SK-N-MC (cell line): ENCODE results near the gene CACNA1B.

ENCODE experiments used
- DNase-seq: peaks from one replicate; pipeline ENCODE4 v3.0.0-alpha.2; 2011; ENCODE audit warnings: low read depth, low spot score
- H3K27ac ChIP-seq: fragments of 200-600 bp; sonication (generic); 2 replicates; pipeline ENCODE4 v1.5.1; 2016; ENCODE audit warnings: mixed run types
- H3K36me3 ChIP-seq: fragments of 200-600 bp; sonication (generic); 2 replicates; pipeline ENCODE4 v1.6.1; 2017; ENCODE audit warnings: antibody characterized with exemption, low read length, mixed read lengths; ENCODE audit not compliant: insufficient read depth
- H3K4me3 ChIP-seq: fragments of 200-600 bp; sonication (generic); 2 replicates; pipeline ENCODE4 v1.5.1; 2016
- H3K9ac ChIP-seq: fragments of 200-600 bp; sonication (generic); 2 replicates; pipeline ENCODE4 v1.8.0; 2017; ENCODE audit warnings: mixed run types, mixed read lengths; ENCODE audit not compliant: insufficient read length
- H3K9me3 ChIP-seq: fragments of 200-600 bp; sonication (generic); 2 replicates; pipeline ENCODE4 v1.6.1; 2017; ENCODE audit warnings: low read depth, mild to moderate bottlenecking, antibody characterized with exemption, low read length, moderate library complexity, mixed read lengths
- EZH2 ChIP-seq: fragments of 200-600 bp; sonication (generic); IDR thresholded peaks from one replicate; pipeline ENCODE4 v1.6.1; 2017; ENCODE audit warnings: antibody characterized with exemption
- FOXP2 ChIP-seq: optimal IDR thresholded peaks from 2 replicates; pipeline ENCODE3; 2011; ENCODE audit warnings: mild to moderate bottlenecking, moderate library complexity; ENCODE audit not compliant: insufficient read depth; ENCODE audit errors: extremely low read length, control extremely low read depth
- POLR2AphosphoS5 ChIP-seq: IDR thresholded peaks from 2 replicates; pipeline ENCODE4 v1.6.1; 2012; ENCODE audit warnings: mild to moderate bottlenecking, low read depth, low read length, borderline replicate concordance

The CACNA1B gene

DNA sequence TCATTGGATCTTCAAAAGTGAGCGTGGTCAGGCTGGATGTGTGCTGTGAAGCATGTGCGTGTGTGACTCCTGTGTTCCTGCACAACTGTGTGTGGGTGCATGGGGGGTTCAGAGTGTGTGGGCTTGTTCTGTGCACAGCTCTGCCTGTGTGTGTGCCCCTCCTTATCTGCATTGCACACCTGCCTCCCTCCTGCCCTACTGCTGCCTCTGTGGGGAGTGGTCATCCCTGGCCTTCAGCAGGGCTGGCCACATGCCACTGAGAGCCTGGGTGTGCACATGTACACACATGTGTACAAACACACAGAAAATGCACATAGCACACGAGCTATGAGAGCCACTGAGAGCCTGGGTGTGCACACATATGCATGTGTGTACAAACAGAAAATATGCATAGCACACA is 92.1 kb downstream of the CACNA1B start:
- Histone ChIP-seq H3K9ac (no peak overlapping the region), H3K4me3 (no peak overlapping the region), H3K36me3 (no peaks in the 10 kb centered on the region), H3K27ac (no peak overlapping the region), H3K9me3 (no peaks in the 10 kb centered on the region)
- DNase-seq: no peak
- TF ChIP-seq POLR2AphosphoS5 (no peak), FOXP2 (no peak), EZH2 (no peak)

DNA sequence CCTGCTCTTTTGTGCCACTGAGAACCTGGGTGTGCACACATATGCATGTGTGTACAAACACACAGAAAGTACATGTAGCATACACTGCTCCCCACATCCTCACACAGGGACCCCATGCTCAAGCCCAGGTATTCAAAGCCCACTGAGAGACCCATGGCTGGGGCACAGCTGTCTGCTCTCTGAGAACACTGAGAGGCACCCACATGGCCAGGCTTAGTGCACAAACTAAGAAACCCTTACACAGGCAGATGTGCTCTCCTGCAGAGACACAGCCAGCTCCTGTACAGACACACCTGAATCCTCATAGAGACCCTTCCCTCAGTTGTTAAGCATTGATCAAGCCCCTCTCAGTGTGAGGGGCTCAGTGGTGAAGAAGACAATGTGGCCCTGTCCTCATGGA is 92.5 kb downstream of the CACNA1B start:
- no peak for TF ChIP-seq POLR2AphosphoS5
- TF ChIP-seq EZH2: no peak
- no peak for TF ChIP-seq FOXP2
- no peak for DNase-seq
- Histone ChIP-seq H3K9ac (no peak overlapping the region), H3K4me3 (no peak overlapping the region), H3K27ac (no peak overlapping the region), H3K36me3 (no peaks in the 10 kb centered on the region), H3K9me3 (no peaks in the 10 kb centered on the region)

DNA sequence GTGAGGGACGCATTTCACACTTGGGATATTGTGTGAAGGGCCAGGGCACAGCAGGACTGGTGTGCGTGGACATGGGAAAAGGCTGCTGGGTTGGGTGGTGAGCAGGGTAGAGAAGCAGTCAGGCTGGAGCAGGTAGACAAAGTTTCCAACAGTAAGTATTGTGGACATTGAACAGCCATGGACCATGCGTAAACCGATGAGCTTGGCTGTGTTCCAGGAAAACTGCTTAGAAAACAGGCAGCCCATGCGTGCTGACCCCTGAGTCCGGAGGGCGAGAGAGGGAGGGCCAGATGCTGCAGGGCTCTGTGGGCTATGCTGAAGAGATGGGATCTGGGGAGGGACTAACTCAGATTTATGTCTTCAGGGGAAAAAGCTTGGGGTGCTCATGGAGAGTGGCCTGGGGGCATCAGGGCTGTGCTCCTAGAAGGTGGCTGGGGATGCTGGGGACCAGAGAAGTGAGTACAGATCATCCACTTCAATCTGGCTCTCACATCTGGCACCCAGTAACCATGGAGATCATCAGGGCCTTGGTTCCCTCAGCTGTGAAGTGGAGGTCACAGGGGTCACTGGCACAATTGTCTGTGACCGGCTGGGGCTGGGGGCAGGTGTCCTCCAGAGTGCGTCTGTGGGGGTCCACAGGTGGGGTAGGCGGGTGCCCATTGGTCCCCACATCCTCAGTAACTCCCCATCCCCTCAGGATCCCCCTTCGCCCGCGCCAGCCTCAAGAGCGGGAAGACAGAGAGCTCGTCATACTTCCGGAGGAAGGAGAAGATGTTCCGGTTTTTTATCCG is 93.3 kb downstream of the CACNA1B start:
- no peak for TF ChIP-seq FOXP2
- no peak for TF ChIP-seq POLR2AphosphoS5
- TF ChIP-seq EZH2: no peak
- Histone ChIP-seq H3K9me3 (no peaks in the 10 kb centered on the region), H3K4me3 (no peak overlapping the region), H3K27ac (no peak overlapping the region), H3K9ac (no peak overlapping the region), H3K36me3 (no peaks in the 10 kb centered on the region)
- no peak for DNase-seq

DNA sequence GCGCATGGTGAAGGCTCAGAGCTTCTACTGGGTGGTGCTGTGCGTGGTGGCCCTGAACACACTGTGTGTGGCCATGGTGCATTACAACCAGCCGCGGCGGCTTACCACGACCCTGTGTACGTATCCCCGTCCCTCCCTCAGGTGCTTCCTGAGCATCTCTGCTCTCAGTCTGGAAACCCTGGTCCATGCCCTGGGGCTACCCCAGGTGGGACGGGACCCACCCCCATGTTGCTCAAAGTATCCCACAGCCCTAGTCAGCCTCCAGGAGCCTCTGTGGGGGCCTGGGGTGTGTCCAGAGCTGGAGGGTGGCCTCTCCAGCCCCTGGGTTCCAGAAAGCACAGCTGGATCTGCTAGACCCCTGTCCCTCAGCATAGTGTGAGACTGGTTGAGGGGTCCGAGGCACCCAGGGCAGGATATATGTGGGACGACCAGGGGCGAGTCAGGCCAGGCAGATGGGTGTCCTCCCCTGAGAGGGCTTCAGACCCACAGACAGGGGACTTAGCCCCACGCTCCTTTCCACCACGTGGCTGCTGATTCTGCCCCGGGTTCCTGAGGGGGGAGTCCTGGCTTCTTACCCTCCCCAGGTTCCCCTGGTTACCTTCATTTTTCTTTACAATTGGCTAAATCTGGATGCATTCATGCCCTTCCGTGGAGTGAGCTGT is 94.0 kb downstream of the CACNA1B start:
- TF ChIP-seq EZH2: no peak
- TF ChIP-seq FOXP2: no peak
- no peak for TF ChIP-seq POLR2AphosphoS5
- no peak for DNase-seq
- Histone ChIP-seq H3K9ac (no peak overlapping the region), H3K27ac (no peak overlapping the region), H3K36me3 (no peaks in the 10 kb centered on the region), H3K4me3 (no peak overlapping the region), H3K9me3 (no peaks in the 10 kb centered on the region)

DNA sequence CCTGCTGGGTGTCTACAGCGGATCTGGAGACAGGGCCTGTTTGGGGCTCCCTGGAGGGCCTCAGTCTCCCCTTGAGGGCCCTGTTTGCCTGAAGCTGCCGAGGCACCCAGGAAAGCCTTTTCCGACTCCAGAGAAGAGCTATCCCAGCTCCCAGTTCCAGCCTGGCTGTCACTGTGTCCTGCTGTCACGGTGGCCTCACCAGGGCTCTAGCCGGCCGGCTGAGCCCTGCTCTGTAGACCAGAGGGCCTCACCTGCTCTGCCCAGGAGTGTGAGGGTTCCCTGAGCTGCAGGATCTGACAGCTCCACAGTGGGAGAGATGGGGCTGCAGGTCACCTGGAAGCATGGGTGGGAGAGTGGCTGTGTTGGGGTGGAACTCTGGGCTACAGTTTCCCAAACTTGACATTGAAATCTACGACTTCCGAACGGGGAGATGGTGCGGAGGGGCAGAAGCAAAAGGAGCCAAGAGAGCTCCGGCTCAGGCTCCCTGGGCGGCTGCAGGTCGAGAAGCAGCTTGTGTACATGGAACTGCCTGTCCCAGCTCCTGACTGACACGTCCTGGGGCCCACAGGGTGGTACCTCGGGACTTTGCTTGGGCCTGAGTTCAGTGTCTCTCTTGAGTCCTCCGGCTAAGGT is 94.9 kb downstream of the CACNA1B start:
- no peak for TF ChIP-seq EZH2
- TF ChIP-seq POLR2AphosphoS5: no peak
- no peak for TF ChIP-seq FOXP2
- no peak for DNase-seq
- Histone ChIP-seq H3K9me3 (no peaks in the 10 kb centered on the region), H3K9ac (no peak overlapping the region), H3K4me3 (no peak overlapping the region), H3K27ac (no peak overlapping the region), H3K36me3 (no peaks in the 10 kb centered on the region)

DNA sequence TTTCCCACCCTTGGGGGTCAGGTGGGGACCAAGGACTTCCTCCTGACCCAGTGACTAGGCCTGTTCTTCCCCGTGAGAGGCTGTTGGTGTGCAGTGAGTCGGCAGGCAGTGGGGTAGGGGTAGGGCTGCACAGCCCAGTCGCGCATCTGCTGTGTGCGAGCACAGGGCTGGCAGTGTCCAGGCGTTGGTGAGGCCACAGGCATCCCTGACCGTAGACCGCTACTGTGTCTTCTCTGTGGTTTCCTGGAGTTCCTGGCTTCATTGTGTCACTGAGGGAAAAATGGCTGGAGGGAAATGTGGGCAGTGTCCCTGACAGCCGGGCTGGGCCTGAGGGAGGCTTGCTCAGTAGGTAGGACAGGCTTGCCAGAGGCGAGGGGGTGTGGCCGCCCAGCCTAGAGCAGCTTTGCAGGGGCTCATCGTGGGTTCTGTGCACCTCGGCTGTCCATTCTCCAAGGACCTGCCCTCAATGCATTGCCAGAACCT is 95.4 kb downstream of the CACNA1B start:
- Histone ChIP-seq H3K4me3 (no peak overlapping the region), H3K9ac (no peak overlapping the region), H3K9me3 (no peaks in the 10 kb centered on the region), H3K27ac (no peak overlapping the region), H3K36me3 (no peaks in the 10 kb centered on the region)
- no peak for TF ChIP-seq EZH2
- DNase-seq: no peak

DNA sequence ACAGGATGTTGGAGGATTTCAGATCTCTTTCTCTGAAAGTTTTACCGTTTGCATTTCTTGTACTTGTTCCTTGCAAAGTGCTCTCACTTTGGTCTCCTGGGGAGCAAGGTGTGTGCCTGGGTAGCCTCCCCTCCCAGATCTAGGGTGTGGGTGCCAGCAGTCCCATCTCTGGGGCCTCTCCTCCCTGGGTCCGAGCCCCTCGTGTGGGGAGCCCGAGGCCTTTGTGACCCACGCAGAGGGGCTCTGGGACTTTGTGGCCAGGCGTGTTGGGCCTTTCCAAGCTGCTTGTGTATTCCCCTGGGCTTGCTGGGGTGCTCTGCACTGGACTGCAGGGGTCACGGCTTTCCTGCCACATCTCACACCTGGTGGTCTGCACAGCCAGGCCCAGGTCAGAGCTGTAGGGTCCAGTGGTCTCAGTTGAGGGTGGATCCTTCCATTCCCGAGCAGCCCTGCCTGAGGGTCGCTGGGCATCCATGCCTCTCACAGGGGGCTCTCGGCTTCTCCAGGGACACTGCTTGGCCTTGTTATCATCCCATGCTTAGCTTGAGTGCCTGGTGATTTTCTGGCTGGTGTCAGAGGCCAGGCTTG is 96.3 kb downstream of the CACNA1B start:
- Histone ChIP-seq H3K4me3 (no peak overlapping the region), H3K9me3 (no peaks in the 10 kb centered on the region), H3K9ac (no peak overlapping the region), H3K36me3 (no peaks in the 10 kb centered on the region), H3K27ac (no peak overlapping the region)
- no peak for TF ChIP-seq FOXP2
- TF ChIP-seq POLR2AphosphoS5: no peak
- TF ChIP-seq EZH2: no peak
- DNase-seq: no peak
